ENCODE measurements around the gene MOSPD2.

- TF ChIP-seq POLR2AphosphoS5 (IDR thresholded peaks at IDR 0.05; ENCODE audit: borderline replicate concordance, low read depth, low read length) = peak; percentile 73; the same call in 1 of the 2 replicates
- TF ChIP-seq EZH2 (IDR thresholded peaks at IDR 0.05) = no peak
- no peak for TF ChIP-seq FOXP2 (optimal IDR thresholded peaks at IDR 0.05; ENCODE audit: control extremely low read depth, extremely low read length, insufficient read depth)
Measured at GRCh38 chrX:14872851-14873675, at the start of gene MOSPD2, which contains the start of gene FANCB.

Data from SK-N-MC (cell line).